IPS-NIHi11 (cell line): ENCODE measurements around the gene BCL2L13.
A peak's percentile ranks its signal among the peaks of the same experiment; 100 is the strongest.

Source experiments
- DNase-seq: peaks from one replicate; pipeline ENCODE4 v3.0.0; 2012; ENCODE audit warnings: mixed read lengths, low spot score

Gene BCL2L13, protein sequence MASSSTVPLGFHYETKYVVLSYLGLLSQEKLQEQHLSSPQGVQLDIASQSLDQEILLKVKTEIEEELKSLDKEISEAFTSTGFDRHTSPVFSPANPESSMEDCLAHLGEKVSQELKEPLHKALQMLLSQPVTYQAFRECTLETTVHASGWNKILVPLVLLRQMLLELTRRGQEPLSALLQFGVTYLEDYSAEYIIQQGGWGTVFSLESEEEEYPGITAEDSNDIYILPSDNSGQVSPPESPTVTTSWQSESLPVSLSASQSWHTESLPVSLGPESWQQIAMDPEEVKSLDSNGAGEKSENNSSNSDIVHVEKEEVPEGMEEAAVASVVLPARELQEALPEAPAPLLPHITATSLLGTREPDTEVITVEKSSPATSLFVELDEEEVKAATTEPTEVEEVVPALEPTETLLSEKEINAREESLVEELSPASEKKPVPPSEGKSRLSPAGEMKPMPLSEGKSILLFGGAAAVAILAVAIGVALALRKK

GRCh38 chr22:17638432-17639246 is at the start of gene BCL2L13:
TSS of gene BCL2L13 (plus strand) at chr22:17638757. CDS start at chr22:17655712, 16,955 bp downstream.
- DNase-seq, result peak; percentile 99

DNA sequence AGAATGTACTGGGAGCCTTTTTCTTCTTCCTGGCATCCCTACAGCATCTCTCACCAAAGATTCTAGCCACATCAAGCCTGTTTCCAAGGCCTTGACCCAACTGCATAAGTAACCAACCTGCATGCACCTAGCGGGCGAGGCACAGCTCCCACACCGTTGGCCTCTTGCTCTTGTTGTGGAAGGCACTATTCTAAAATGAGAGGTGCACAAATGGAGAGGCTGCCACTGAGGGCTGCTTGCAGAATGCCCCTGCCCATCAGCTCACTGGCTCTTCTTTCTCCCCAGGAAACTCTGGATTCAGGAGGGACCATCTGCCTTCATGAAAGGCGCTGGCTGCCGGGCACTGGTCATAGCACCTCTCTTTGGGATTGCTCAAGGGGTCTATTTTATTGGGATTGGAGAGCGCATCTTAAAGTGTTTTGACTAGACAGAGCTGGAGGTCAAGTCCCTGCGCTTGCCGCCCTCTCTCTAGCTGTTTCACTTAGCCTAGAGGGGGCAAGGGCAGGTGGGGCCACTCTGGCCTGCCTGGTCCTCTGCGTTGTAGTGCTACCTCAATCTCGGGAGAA is 48.7 kb upstream of the BCL2L13 start:
- DNase-seq, result no peak

DNA sequence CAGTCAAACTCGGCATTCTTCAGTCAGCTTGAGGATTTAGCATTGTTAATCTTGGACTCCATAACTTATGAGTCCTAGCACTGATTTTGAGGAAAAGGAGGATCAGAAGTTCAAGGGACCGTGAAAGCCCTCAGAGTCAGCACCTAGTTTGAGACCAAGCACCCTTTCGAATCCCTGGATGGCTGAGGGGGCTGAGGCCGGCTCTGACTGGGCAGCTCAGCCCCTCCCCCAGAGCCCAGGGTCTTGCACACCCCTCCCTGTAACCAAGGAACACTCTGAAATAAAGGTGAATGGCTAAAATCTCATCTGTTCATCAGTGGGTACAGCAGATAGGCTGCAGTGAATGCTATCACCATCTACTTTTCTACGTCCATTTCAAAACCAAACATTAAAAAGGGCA is 48.0 kb upstream of the BCL2L13 start:
- DNase-seq, result no peak

DNA sequence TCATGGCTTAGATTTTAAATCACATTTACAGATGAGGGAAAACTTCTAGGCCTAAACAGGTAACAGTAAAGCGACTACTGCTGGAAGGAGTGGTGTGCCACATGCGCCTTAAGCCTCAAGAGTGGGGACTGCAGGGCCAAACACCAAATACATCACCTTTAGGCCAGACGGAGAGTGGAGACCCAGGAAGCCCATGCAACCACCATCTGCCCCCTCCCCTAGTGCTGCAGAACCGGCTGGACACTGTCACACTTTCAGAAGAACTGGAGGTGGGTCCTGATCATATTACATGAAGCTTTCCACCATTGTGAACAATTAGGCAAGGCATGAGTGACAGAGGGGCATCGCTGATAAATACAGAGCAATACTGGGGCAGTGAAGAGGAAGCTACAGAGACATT is 46.4 kb upstream of the BCL2L13 start:
- DNase-seq, result no peak

DNA sequence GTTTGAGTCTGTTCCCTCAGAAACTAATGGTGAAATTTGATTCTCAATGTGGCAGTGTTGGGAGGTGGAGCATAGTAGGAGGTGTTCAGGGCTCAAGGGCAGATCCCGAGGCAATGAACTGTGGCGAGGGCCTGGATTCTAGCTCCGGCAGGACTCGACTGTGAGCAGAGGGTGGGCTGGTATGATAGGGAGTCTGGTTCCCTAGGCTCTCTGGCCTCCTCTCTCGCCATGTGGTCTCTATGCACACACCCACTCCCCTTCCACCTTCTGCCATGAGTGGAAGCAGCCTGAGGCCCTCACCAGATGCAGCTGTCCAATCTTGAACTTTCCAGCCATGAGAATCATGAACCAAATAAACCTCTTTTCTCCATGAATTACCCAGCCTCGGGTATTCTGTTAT is 42.3 kb upstream of the BCL2L13 start:
- no peak for DNase-seq

GRCh38 chr22:17597217-17597616 is 41.3 kb upstream of the BCL2L13 start:
- no peak for DNase-seq

DNA sequence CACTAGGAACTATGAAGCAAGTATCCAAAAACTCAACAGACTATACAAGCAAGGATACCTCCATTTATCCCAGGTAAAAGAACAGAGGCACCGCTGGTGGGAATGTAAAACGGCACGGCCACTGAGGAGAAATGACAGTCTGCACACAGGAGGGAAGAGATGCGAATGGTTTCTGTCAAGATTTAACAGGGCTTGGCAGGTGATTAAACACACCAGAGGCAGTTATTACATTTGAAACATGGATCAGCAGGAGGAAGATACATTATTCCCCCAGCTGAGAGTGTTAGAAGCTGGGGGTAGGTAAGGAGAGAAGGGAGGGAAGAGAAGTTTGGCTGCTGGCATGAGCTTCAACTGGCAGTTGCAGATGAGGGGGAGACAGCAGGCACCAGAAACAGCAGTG is 40.2 kb upstream of the BCL2L13 start:
- no peak for DNase-seq

- DNase-seq, result no peak
Measured at GRCh38 chr22:17601031-17601430, 37.5 kb upstream of the BCL2L13 start.

GRCh38 chr22:17603668-17604067 is 34.9 kb upstream of the BCL2L13 start:
- DNase-seq, result no peak

DNA sequence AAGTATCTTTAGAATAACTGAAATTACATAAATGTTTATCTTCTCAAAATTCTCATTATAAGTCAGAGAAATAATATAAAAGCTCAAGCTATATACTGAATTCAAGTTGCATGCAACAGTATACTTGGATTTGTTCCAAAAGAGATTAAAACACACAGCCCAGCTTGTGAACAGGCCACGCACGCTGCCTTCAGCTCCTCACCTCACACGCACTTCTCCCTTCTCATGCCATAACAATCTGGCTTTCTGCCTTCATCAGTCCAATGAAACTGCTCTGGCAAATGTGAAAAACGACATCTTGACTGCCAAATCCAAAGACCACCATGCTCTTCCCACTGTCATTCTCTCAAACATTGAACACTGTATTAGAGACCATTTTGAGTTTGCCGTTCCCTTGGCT is 32.1 kb upstream of the BCL2L13 start:
- no peak for DNase-seq

DNA sequence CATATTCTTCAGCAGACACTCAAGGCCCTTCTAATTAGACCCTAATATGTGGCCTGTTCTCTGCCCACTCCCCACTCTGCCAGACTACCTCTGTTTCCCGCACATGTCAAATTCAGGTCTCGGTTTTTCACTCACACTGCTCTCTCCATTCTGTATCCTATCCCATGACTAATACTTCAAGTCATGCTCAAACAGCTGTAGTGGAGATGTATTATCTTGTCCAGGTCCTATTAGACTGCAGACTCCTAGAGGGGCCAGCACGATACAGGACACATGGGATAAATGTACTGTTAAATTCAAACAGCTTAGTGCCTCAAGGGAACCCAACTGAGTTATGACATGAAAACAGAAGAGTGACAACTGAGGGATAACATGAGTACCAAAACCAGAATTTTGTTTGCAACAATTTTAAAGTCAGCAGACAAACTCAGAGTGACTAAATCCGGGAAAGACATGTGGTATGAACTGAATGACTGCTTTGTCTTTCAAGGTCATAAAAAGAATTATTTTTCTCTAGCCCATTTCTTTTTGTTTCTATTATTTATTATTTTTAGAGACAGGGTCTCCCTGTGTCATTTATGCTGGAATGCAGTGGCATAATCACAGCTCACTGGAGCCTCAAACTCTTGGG is 30.6 kb upstream of the BCL2L13 start:
- no peak for DNase-seq

DNA sequence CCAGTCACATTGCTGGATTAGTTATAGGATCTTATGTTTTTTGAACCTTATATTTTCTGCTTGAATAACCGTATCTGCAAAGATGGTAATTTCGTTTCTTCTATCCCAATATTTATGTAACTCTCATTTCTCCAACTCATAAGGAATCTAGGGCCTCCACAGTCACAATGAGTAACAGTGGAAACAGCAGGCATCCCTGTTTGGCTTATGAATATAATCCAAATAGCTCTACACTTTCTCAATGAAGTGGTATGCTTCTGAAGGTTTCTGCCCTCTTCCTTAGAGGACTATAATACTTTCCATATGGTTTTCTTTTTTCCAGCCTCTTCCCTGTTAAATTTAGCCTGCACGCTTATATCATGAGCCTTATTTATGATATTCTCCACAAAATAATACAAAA is 26.5 kb upstream of the BCL2L13 start:
- DNase-seq, result no peak

GRCh38 chr22:17613280-17613679 is 25.3 kb upstream of the BCL2L13 start:
- DNase-seq, result no peak

DNA sequence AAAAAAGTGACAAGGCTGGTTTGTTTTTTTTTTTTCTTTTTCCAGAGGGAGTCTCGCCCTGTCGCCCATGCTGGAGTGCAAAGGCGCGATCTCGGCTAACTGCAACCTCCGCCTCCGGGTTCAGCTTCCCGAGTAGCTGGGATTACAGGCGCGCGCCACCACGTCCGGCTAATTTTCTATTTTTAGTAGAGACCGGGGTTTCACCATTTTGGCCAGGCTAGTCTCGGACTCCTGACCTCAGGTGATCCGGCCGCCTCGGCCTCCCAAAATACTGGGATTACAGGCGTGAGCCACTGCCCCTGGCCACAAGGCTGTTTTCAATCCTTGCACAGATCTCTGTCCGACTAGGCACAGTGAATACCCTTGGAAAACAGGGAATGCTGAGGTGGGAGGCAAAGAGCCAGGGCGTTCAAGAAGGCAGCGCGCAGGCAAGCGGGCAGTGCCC is 10.6 kb upstream of the BCL2L13 start:
- no peak for DNase-seq

DNA sequence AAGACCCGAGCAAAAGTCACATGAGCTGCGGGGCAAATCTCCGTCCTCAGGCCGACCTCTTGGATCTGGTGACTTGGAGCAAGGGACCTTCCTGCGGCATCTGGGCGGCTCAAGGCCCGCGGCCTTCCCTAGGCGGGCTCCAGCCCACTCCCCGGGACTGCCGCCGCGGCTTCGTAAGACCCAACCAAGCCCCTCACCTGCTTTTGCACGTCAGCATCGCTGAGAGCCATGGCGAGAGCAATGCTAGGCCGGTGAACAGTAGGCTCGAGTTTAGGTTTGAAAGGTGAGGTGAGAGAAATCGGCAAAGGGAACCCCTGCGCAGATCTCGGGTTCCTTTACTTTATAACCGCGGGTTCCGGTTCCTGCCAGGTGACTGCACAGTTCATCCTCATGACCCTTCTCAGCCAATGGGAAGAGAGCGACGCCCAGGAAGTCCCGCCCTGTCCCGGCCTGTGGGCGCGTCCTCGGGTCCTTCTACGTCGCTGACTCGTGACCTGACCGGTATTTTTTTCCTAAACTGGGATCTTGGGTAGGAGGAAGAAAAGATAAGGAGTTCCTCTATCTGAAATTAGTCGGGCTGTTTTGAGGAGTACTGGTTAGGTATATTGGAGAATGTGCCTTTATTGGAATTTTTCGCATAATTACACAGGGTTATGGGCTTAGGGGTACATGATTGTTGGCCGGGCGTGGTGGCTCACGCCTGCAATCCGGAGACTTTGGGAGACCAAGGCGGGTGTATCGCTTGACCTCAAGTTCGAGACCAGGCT is 10.0 kb upstream of the BCL2L13 start, which contains the start of gene ATP6V1E1:
Gene ATP6V1E1, minus strand, starts transcription at position 344 of the 767 bp plus-strand sequence. Its CDS starts 114 bp downstream, at position 230.
- DNase-seq, result peak; percentile 99

DNA sequence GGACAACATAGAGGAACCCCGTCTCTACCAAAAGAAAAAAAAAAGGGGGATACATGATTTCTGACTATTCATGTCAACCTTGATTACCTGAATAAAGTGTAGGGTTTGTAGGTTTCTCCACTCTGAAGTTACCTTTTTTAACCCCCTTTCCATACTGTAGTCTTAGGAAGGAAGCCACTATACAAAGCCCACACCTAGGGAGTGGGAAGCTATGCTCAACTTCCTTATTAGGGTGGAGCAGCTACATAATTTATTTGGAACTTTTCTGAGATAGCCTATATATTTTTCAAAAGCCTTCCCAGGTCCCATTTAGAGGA is 9.4 kb upstream of the BCL2L13 start:
- no peak for DNase-seq

GRCh38 chr22:17629641-17630040 is 8.9 kb upstream of the BCL2L13 start:
- no peak for DNase-seq

- DNase-seq, result no peak
Measured at GRCh38 chr22:17631076-17631565, 7.4 kb upstream of the BCL2L13 start.

DNA sequence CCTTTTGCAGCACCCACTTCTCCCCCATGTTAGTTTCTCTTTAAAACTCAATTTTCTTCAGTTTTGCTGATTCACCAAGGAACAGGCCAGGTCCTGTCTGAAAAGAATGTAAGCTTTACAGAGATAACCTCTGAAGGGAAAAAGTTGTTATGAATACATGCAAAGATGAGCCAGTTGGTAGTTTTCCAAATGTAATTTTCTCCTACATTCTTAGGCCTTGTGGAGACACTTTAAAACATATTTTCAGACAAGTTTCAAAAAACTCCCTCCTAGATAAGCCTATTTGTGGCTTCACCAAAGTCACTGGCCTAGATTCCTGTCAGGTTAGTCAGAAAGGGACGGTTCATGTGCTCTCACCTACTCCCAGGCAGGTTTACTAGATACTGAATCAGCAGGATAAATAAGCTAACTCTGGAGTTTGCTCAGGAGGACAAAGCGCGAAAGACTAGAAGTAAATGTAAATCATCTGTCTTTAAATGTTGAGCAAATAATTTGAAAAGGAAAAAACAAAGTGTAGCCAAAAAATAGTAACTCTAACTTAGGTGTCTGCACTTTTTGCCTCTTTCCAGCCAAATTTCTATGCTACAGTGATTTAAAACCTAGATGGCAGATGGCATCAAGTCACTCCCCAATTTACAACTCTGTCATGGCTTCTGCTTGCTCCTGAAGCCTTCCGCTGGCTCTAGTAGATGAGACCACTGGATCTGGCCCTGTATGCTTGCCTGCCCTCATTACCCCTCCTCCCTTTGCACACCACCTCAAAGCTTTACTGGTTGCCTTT is 5.2 kb upstream of the BCL2L13 start:
- no peak for DNase-seq

GRCh38 chr22:17633998-17634323 is 4.6 kb upstream of the BCL2L13 start:
- DNase-seq, result no peak

DNA sequence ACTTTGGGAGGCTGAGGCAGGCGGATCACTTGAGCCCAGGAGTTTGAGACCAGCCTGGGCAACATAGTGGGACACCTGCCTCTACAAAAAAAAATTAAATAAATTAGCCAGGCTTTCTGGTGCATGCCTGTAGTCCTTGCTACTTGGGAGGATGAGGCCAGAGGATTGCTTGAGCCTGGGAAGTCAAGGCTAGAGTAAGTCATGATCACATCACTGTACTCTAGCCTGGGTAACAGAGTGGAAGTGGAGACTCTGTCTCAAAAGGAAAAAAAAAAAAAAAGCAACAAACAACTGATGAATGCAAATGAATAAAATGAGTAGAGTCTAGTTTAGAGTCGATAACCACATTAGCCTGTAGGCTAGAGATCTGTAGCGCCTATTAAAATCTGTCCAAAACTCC is 3.9 kb upstream of the BCL2L13 start:
- no peak for DNase-seq
